HUES48 (cell line): ENCODE measurements around the gene SRSF12.
A peak's percentile ranks its signal among the peaks of the same experiment; 100 is the strongest.

Source experiments
- H3K27ac ChIP-seq: one replicate; pipeline ENCODE4 v1.7.0; 2013; ENCODE audit warnings: low read depth, low read length, inconsistent platforms
- H3K27me3 ChIP-seq: 2 replicates; pipeline ENCODE4 v1.6.1; 2013; ENCODE audit warnings: mild to moderate bottlenecking, low read length; ENCODE audit not compliant: control insufficient read depth, insufficient read depth
- H3K36me3 ChIP-seq: 2 replicates; pipeline ENCODE4 v1.6.1; 2013; ENCODE audit warnings: low read length; ENCODE audit not compliant: control insufficient read depth, insufficient read depth
- H3K4me1 ChIP-seq: 2 replicates; pipeline ENCODE4 v1.6.1; 2013; ENCODE audit warnings: mild to moderate bottlenecking, low read length; ENCODE audit not compliant: control insufficient read depth, insufficient read depth
- H3K4me3 ChIP-seq: 2 replicates; pipeline ENCODE4 v1.5.1; 2013; ENCODE audit warnings: mild to moderate bottlenecking, low read depth, low read length
- H3K9ac ChIP-seq: 2 replicates; pipeline ENCODE4 v1.6.1; 2013; ENCODE audit warnings: mild to moderate bottlenecking, low read depth, low read length, moderate library complexity
- H3K9me3 ChIP-seq: 2 replicates; pipeline ENCODE4 v1.6.1; 2013; ENCODE audit warnings: low read length; ENCODE audit not compliant: control insufficient read depth, insufficient read depth

The SRSF12 gene

DNA sequence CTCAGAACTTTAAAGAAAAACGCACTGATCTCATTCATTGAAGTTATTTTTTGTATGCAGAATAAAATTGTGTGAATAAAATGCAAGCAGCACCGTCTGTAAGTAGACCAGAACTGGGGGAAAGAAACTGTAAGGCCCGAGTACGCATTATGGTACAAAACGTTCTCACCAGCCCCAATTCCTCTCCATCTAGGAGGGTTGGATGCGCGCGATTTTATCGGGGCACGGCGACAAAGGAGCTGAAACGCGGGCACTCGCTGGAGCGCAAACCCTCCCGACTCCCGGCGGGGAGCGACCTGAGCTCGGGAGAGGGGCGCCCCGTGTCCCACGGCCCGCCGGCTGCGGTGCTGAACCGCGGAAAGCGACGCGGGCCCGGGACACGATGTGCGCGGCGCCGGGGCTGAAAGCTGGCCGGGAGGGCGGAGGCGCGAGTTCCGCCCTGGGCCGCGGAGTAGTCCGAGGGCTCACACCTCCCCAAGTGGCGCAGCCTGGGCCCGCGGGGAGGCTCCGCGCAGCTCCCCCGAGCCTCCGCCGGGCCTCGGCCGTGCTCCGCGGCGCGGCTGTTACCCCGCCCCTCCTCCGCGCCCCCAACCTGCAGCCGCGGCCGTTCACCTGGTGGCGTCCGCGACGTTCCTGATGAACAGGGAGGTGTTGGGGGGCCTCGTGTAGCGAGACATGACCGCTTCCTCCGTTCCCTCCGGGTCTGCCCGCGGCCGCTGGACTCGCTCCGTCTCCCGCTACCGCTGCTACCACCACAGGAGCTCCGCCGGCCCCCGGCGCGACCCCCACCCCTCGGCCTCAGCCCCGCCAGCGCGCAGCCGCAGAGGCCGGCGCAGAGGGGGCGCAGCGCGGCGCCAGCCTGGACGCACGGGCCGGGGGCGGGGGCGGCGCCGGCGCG is at the start of gene SRSF12:
Gene SRSF12 (minus strand): TSS at position 861 of the 898 bp plus-strand sequence. CDS start 184 bp downstream, at position 677.
- peak within 1 kb of the TSS; percentile 72 for H3K4me3 ChIP-seq
- no peaks in the 10 kb centered on the region for H3K36me3 ChIP-seq
- no peaks in the 10 kb centered on the region for H3K9me3 ChIP-seq
- H3K9ac ChIP-seq: peak within 1 kb of the TSS; percentile 42; the same call in 1 of the 2 replicates
- 0 out of 2 replicates have a peak, but pooled peaks cover 5% of the 10 kb centered on the region for H3K4me1 ChIP-seq
- H3K27ac ChIP-seq: peak within 1 kb of the TSS; percentile 5
- H3K27me3 ChIP-seq: peaks cover 37% of the 10 kb centered on the region

DNA sequence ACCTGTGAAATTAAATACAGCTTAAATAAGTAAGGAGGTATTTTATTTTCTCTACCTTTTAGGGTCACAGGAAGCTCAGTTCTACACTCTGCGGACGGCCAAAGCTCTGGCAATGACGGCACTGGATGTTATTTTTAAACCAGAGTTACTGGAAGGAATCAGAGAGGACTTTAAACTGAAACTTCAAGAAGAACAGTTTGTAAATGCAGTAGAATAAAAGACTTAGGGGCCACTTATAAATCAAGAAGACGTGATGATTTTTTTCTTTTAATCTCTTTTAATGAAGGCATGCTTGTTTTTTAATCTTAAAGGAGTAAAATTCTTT is 44.1 kb upstream of the SRSF12 start:
- 0 out of 2 replicates have a peak, but pooled peaks cover 3% of the 10 kb centered on the region for H3K4me1 ChIP-seq
- no peaks in the 10 kb centered on the region for H3K27me3 ChIP-seq
- no peak overlapping the region for H3K9ac ChIP-seq
- no peak overlapping the region for H3K4me3 ChIP-seq
- H3K36me3 ChIP-seq: 0 out of 2 replicates have a peak, but pooled peaks cover 8% of the 10 kb centered on the region
- H3K27ac ChIP-seq: no peak overlapping the region
- no peaks in the 10 kb centered on the region for H3K9me3 ChIP-seq

DNA sequence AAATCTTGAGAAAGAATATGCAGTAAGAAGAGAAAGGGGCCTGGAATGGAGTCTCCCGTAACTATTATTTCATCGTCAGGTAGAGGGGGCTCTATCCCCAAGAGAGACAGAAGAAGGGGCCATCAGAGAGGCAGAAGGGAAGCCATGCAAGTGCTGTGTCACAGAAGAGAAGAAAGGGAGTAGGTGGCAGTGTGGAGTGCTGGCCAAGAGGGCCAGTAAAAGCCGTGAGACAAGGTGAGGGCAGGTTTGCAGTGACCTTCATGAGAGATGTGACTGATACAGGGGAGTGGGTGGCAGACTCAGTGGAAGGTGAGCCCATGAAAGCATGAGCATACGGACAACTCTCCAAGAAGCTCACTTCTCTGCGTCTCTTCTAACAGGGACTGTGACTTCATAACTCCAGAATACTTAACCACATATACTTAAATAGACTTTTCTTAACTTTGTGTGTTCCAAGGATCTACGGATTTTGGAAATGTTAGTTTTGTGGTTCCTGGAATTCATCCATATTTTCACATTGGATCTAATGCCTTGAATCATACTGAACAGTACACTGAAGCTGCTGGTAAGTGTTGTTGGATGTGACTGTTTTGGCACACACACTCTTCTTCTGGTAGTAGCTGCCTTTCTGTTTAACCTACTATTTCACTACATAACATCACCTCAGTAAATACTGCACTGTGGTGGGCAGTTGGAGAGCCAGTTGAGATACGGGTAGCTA is 43.6 kb upstream of the SRSF12 start:
- Histone ChIP-seq H3K4me1 (0 out of 2 replicates have a peak, but pooled peaks cover 3% of the 10 kb centered on the region), H3K9me3 (no peaks in the 10 kb centered on the region), H3K27me3 (no peaks in the 10 kb centered on the region), H3K9ac (no peak overlapping the region), H3K4me3 (no peak overlapping the region), H3K27ac (no peak overlapping the region), H3K36me3 (0 out of 2 replicates have a peak, but pooled peaks cover 8% of the 10 kb centered on the region)

- Histone ChIP-seq H3K9ac (no peak overlapping the region), H3K36me3 (0 out of 2 replicates have a peak, but pooled peaks cover 8% of the 10 kb centered on the region), H3K9me3 (no peaks in the 10 kb centered on the region), H3K4me3 (no peak overlapping the region), H3K4me1 (0 out of 2 replicates have a peak, but pooled peaks cover 3% of the 10 kb centered on the region), H3K27ac (no peak overlapping the region), H3K27me3 (no peaks in the 10 kb centered on the region)
These were observed 42.6 kb upstream of the SRSF12 start for GRCh38 chr6:89160331-89161092.

- Histone ChIP-seq H3K9me3 (no peaks in the 10 kb centered on the region), H3K27me3 (no peaks in the 10 kb centered on the region), H3K4me1 (no peaks in the 10 kb centered on the region), H3K36me3 (peaks cover 3% of the 10 kb centered on the region; the same call in 1 of the 2 replicates), H3K9ac (no peak overlapping the region), H3K4me3 (no peak overlapping the region), H3K27ac (no peak overlapping the region)
These were observed 36.3 kb upstream of the SRSF12 start for GRCh38 chr6:89154131-89154530.

DNA sequence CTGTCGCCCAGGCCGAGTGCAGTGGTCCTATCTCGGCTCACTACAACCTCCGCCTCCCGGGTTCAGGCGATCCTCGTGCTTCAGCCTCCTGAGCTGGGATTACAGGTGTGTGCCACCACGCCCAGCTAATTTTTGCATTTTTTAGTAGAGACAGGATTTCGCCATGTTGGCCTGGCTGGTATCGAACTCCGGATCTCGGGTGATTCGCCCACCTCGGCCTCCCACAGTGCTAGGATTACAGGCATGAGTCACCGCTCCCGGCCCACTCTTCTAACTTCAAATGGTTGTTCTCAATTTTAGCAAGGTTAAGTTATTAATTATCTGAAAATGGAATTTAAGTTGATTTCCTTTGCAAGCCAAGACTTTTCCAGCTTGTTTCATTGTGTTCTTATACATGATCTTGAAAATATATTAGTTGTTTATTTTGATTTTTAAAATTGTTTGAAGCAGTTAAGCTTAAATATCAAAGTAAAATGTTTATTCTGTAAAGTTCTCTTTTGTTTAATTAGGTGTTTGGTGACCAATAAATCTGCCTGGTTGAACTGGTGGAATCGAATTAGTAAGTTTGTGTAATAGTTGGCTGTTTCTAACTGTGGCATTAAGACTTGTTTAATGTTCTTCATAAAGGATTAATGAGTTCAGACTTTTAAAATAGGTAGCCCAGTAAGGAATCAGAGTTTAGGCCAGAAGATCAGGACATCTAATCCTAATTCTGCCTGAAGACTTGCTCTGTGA is 30.3 kb upstream of the SRSF12 start:
- H3K36me3 ChIP-seq: peaks cover 3% of the 10 kb centered on the region; the same call in 1 of the 2 replicates
- H3K4me3 ChIP-seq: no peak overlapping the region
- no peak overlapping the region for H3K9ac ChIP-seq
- H3K27ac ChIP-seq: no peak overlapping the region
- H3K4me1 ChIP-seq: peaks cover 9% of the 10 kb centered on the region
- H3K27me3 ChIP-seq: peaks cover 43% of the 10 kb centered on the region
- H3K9me3 ChIP-seq: no peaks in the 10 kb centered on the region

- Histone ChIP-seq H3K9ac (peak overlapping the region; percentile 58), H3K27ac (peak overlapping the region; percentile 21), H3K4me1 (peaks cover 9% of the 10 kb centered on the region), H3K27me3 (peaks cover 44% of the 10 kb centered on the region), H3K36me3 (peaks cover 3% of the 10 kb centered on the region; the same call in 1 of the 2 replicates), H3K4me3 (peak overlapping the region; percentile 64), H3K9me3 (no peaks in the 10 kb centered on the region)
These were observed 29.1 kb upstream of the SRSF12 start for GRCh38 chr6:89146718-89147700.

- peaks cover 9% of the 10 kb centered on the region for H3K4me1 ChIP-seq
- H3K36me3 ChIP-seq: peaks cover 3% of the 10 kb centered on the region; the same call in 1 of the 2 replicates
- no peaks in the 10 kb centered on the region for H3K9me3 ChIP-seq
- H3K9ac ChIP-seq: peak within 1 kb of the TSS; percentile 58
- peak within 1 kb of the TSS; percentile 64 for H3K4me3 ChIP-seq
- H3K27me3 ChIP-seq: peaks cover 44% of the 10 kb centered on the region
- H3K27ac ChIP-seq: peak within 1 kb of the TSS; percentile 21
These were observed 28.3 kb upstream of the SRSF12 start, which contains the start of gene PM20D2 for GRCh38 chr6:89145956-89146717. Gene PM20D2 (plus strand): TSS chr6:89146055. CDS start chr6:89146145, 90 bp downstream.
